CD4-positive, alpha-beta T cell treated with Interleukin-17A for 1 hour (primary cell): ENCODE measurements around the gene GIMAP8.
"Not testable (repeated sequence)": the region's sequence is repeated elsewhere in the genome, so short reads cannot be mapped to it uniquely, and the experiment has no call there.

Experiments used
- DNase-seq: peaks from one replicate; pipeline ENCODE4 v3.0.0-alpha.2; 2020

GIMAP8 gene

GRCh38 chr7:150468241-150468640 lies 17.8 kb downstream of the GIMAP8 start:
- no peak for DNase-seq

- DNase-seq: no peak
These were observed 21.5 kb downstream of the GIMAP8 start for GRCh38 chr7:150471886-150472285.

- no peak for DNase-seq
These were observed 23.5 kb downstream of the GIMAP8 start for GRCh38 chr7:150473902-150474301.

GRCh38 chr7:150476285-150476684 lies 25.9 kb downstream of the GIMAP8 start:
- peak; percentile 14 for DNase-seq

GRCh38 chr7:150476819-150477631 lies 26.6 kb downstream of the GIMAP8 start:
- peak; percentile 65 for DNase-seq

- DNase-seq: peak; percentile 89
These were observed 28.7 kb downstream of the GIMAP8 start for GRCh38 chr7:150479023-150479716.

GRCh38 chr7:150481186-150481920 lies 30.9 kb downstream of the GIMAP8 start:
- peak; percentile 84 for DNase-seq

GRCh38 chr7:150481922-150482321 lies 31.5 kb downstream of the GIMAP8 start:
- peak; percentile 34 for DNase-seq

GRCh38 chr7:150483514-150483913 lies 33.1 kb downstream of the GIMAP8 start:
- not testable (repeated sequence) for DNase-seq

- DNase-seq: peak; percentile 89
These were observed 33.6 kb downstream of the GIMAP8 start for GRCh38 chr7:150484071-150484470.

GRCh38 chr7:150487625-150488024 lies 37.2 kb downstream of the GIMAP8 start:
- DNase-seq: no peak

- no peak for DNase-seq
These were observed 39.4 kb downstream of the GIMAP8 start for GRCh38 chr7:150489782-150490181.

GRCh38 chr7:150493442-150493841 lies 43.0 kb downstream of the GIMAP8 start:
- not testable (repeated sequence) for DNase-seq

- peak; percentile 71 for DNase-seq
These were observed 52.1 kb downstream of the GIMAP8 start for GRCh38 chr7:150502519-150502918.

GRCh38 chr7:150503155-150503554 lies 52.7 kb downstream of the GIMAP8 start:
- no peak for DNase-seq

GRCh38 chr7:150503581-150503980 lies 53.2 kb downstream of the GIMAP8 start:
- DNase-seq: no peak

GRCh38 chr7:150507947-150508602 lies 57.6 kb downstream of the GIMAP8 start:
- no peak for DNase-seq

GRCh38 chr7:150511048-150511447 lies 60.6 kb downstream of the GIMAP8 start:
- DNase-seq: peak; percentile 42

GRCh38 chr7:150513758-150514157 lies 63.3 kb downstream of the GIMAP8 start:
- no peak for DNase-seq

GRCh38 chr7:150514748-150515222 lies 64.4 kb downstream of the GIMAP8 start, which contains the start of gene GIMAP7:
TSS of gene GIMAP7 (plus strand) at chr7:150514872. CDS start at chr7:150519975, 5,103 bp downstream.
- peak; percentile 83 for DNase-seq

GRCh38 chr7:150515248-150516147 lies 65.1 kb downstream of the GIMAP8 start:
- peak; percentile 57 for DNase-seq
